OCI-LY1 (cell line): ENCODE results near the gene PTAR1.

ENCODE experiments used
- CTCF ChIP-seq: fragments of 200-600 bp; sonication (generic), shearing (Covaris generic); IDR thresholded peaks from 2 replicates; pipeline ENCODE4 v1.5.1; 2017; ENCODE audit warnings: mild to moderate bottlenecking, antibody characterized with exemption, low read length, moderate library complexity, mixed read lengths
- EZH2 ChIP-seq: fragments of 200-600 bp; sonication (generic), shearing (Covaris generic); IDR thresholded peaks from 2 replicates; pipeline ENCODE4 v1.8.0; 2017; ENCODE audit warnings: borderline replicate concordance, mixed run types, mild to moderate bottlenecking, antibody characterized with exemption, low read length, moderate library complexity, mixed read lengths

GRCh38 chr9:69715825-69716224, 44.0 kb downstream of the PTAR1 start:
- TF ChIP-seq CTCF = no peak
- no peak for TF ChIP-seq EZH2
